ENCODE results near the gene PLEKHB2. TPM values are rescaled to one million over a fixed set of nuclear protein-coding genes. Genes with fewer than 3 reads are reported as not detected.

PLEKHB2 gene, protein sequence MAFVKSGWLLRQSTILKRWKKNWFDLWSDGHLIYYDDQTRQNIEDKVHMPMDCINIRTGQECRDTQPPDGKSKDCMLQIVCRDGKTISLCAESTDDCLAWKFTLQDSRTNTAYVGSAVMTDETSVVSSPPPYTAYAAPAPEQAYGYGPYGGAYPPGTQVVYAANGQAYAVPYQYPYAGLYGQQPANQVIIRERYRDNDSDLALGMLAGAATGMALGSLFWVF
- polyA plus RNA-seq (2013, experiment 1 of 2) = 30.4 TPM
- polyA plus RNA-seq (2013, experiment 2 of 2) = 31.1 TPM

DNA sequence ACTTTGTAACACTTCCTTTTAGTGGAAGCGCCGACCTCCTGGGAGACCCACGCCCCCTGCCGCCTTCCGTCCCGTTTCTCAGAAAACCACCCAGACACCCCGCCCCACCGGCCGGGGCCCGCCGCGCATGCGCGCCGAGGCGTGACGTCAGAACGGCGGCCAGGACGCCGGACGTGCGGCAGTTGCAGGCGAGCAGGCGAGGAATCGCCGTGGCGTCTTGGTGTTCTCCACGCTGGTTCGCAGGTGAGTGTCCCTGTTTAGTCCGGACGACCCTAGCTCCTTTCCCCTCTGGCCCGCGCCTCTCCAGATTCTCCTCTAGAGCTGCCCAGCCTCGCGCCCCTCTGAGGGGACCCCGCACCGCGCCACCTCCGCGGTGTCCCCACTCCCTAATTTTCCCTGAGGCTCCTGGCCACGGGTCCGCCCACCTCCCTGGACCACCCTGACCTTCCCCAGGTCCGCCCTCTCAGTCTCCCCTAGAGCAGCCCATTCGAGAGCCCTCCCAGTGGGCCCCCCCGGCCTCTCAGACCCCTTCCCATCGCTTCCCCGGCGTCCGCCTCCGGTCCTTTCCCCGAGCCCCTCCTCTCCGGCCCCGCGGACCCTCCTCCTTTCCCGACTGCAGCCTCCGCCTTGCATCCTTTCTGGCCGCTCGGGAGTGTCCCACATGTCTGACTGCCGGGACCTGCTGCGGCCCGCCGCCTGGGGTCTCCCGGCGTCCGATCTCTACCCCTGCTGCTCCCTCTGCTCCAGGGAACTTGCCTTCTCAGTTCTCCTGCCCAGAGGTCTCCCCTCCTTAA, at the start of gene PLEKHB2:
Gene PLEKHB2 (plus strand): TSS at position 181 of the 794 bp plus-strand sequence. CDS start 15,606 bp downstream, outside the sequence.
- Histone ChIP-seq H3K4ac (ENCODE audit: low read length) (no peak within 1 kb of the TSS), H2BK5ac (ENCODE audit: low read length) (no peak within 1 kb of the TSS), H3K79me1 (ENCODE audit: low read depth, low read length) (peaks cover 6% of the 10 kb centered on the region), H4K91ac (ENCODE audit: low read depth, low read length, poor library complexity) (no peak within 1 kb of the TSS), H3K4me2 (ENCODE audit: insufficient read depth, low read length, poor library complexity, severe bottlenecking) (peak within 1 kb of the TSS; percentile 70), H3K27ac (replicated peaks; ENCODE audit: low read length) (peak within 1 kb of the TSS; percentile 78), H2BK12ac (ENCODE audit: low read length) (no peak within 1 kb of the TSS), H3K4me1 (ENCODE audit: control insufficient read depth in 2 of 2, insufficient read depth in 1 of 2, low read depth in 1 of 2, low read length in 2 of 2) (peaks cover 3 to 6% of the 10 kb centered on the region in 2 donors), H3K23ac (ENCODE audit: low read depth, low read length, poor library complexity) (peak within 1 kb of the TSS; percentile 80), H3K14ac (ENCODE audit: low read length) (no peak within 1 kb of the TSS), H3K27me3 (ENCODE audit: control insufficient read depth in 3 of 3, insufficient read depth in 3 of 3, low read depth in 1 of 3, low read length in 3 of 3) (no peaks in the 10 kb centered on the region), H3K36me3 (replicated peaks in 1 of 2; ENCODE audit: control insufficient read depth in 2 of 2, insufficient read depth in 2 of 2, low read length in 2 of 2) (peaks cover 0 to 2% of the 10 kb centered on the region in 2 donors), H2AFZ (ENCODE audit: low read length) (peak within 1 kb of the TSS; percentile 94), H2BK15ac (ENCODE audit: low read length) (no peak within 1 kb of the TSS), H3K9me3 (replicated peaks in 1 of 2; ENCODE audit: control insufficient read depth in 2 of 2, insufficient read depth in 1 of 2, low read depth in 1 of 2, low read length in 2 of 2) (no peaks in the 10 kb centered on the region), H3K9ac (ENCODE audit: low read depth, low read length, poor library complexity) (peak within 1 kb of the TSS; percentile 89), H3K18ac (ENCODE audit: low read length) (peak within 1 kb of the TSS; percentile 98), H4K8ac (ENCODE audit: low read depth, low read length) (no peak within 1 kb of the TSS), H2AK5ac (ENCODE audit: low read depth, low read length) (no peak within 1 kb of the TSS), H3K4me3 (ENCODE audit: low read length in 2 of 2) (peak within 1 kb of the TSS; percentile 96), H2BK120ac (ENCODE audit: low read depth, low read length) (no peak within 1 kb of the TSS)
- no CpG with 5 or more reads among the region's 66 CpGs for WGBS, 2 donors (ENCODE audit: extremely low coverage in 2 of 2, insufficient read length in 2 of 2, insufficient replicate concordance in 1 of 2)
- peak; percentile 91 for DNase-seq (ENCODE audit: low spot score)

DNA sequence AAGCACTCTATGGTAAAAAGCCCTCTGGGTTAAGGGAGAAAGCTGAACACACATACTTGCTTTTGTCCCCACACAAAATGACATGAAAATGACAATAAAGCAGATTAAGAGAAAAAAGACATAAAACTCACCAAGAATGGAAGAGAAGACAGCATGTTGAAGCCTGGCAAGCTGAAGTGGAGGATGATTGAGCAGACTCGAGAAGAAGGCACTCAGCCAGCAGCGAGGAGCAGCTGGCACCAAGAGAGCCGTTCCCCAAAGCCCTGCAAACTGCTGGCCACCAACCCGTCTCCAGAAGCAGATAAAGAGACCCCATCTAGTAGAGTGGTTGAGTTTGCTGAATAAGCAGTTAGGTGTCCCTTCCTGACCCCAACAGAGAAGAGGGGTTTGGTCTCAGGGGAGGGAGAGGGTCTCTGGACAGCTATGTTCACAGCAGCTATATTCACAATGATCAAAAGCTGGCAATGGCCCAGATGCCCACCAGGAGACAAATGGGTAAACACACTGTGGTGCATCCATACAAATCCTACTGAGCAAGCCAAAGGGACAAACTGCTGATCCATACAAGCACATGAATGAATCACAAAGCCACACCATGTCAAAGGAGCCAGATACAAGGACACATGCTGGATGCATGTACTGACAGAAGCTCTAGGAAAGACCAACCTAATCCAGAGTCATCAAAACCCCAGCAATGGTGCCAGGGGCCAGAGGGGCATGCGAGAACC, 48.8 kb upstream of the PLEKHB2 start:
- H2AFZ ChIP-seq (ENCODE audit: low read length) = no peak overlapping the region
- DNase-seq (ENCODE audit: low spot score) = no peak

DNA sequence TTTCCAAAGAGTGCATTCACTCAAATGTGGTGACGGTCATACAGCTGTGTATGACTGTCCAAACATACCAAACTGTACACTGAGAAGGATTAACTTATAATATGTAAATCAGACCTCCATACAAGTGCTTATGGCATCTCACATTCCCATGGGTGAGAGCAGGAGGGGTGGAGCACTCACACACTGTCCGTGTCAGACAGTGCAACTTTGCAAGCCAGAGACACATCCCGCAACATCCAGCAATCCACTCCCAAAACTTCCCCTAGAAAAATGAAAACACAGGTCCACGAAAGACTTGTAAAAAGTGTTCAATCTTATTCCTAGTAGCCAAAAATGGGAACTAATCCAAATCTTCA, 48.2 kb upstream of the PLEKHB2 start:
- no peak overlapping the region for H2AK5ac ChIP-seq (ENCODE audit: low read depth, low read length)
- no peak overlapping the region for H3K27ac ChIP-seq (replicated peaks; ENCODE audit: low read length)
- WGBS, 2 donors (ENCODE audit: extremely low coverage in 2 of 2, insufficient read length in 2 of 2, insufficient replicate concordance in 1 of 2) = no CpG with 5 or more reads among the region's 4 CpGs

More for the DNA sequence above, 48.8 kb upstream of the PLEKHB2 start:
- Histone ChIP-seq H2BK120ac (ENCODE audit: low read depth, low read length) (no peak overlapping the region), H3K18ac (ENCODE audit: low read length) (no peak overlapping the region), H3K23ac (ENCODE audit: low read depth, low read length, poor library complexity) (no peak overlapping the region), H2AK5ac (ENCODE audit: low read depth, low read length) (no peak overlapping the region), H3K4ac (ENCODE audit: low read length) (no peak overlapping the region), H2BK5ac (ENCODE audit: low read length) (no peak overlapping the region), H3K4me1 (ENCODE audit: control insufficient read depth in 2 of 2, insufficient read depth in 1 of 2, low read depth in 1 of 2, low read length in 2 of 2) (peaks cover 0 to 1% of the 10 kb centered on the region in 2 donors), H3K27me3 (ENCODE audit: control insufficient read depth in 3 of 3, insufficient read depth in 3 of 3, low read depth in 1 of 3, low read length in 3 of 3) (no peaks in the 10 kb centered on the region), H3K79me1 (ENCODE audit: low read depth, low read length) (peaks cover 12% of the 10 kb centered on the region), H4K8ac (ENCODE audit: low read depth, low read length) (no peak overlapping the region), H3K9me3 (replicated peaks in 1 of 2; ENCODE audit: control insufficient read depth in 2 of 2, insufficient read depth in 1 of 2, low read depth in 1 of 2, low read length in 2 of 2) (no peaks in the 10 kb centered on the region), H2BK15ac (ENCODE audit: low read length) (no peak overlapping the region), H3K4me2 (ENCODE audit: insufficient read depth, low read length, poor library complexity, severe bottlenecking) (no peak overlapping the region), H3K9ac (ENCODE audit: low read depth, low read length, poor library complexity) (no peak overlapping the region), H3K14ac (ENCODE audit: low read length) (no peak overlapping the region), H3K27ac (replicated peaks; ENCODE audit: low read length) (no peak overlapping the region), H2BK12ac (ENCODE audit: low read length) (no peak overlapping the region), H3K4me3 (ENCODE audit: low read length in 2 of 2) (no peak overlapping the region), H3K36me3 (replicated peaks in 1 of 2; ENCODE audit: control insufficient read depth in 2 of 2, insufficient read depth in 2 of 2, low read length in 2 of 2) (peaks cover 48 to 96% of the 10 kb centered on the region in 2 donors), H4K91ac (ENCODE audit: low read depth, low read length, poor library complexity) (no peak overlapping the region)
- no CpG with 5 or more reads among the region's 5 CpGs for WGBS, 2 donors (ENCODE audit: extremely low coverage in 2 of 2, insufficient read length in 2 of 2, insufficient replicate concordance in 1 of 2)

More for the DNA sequence above, 48.2 kb upstream of the PLEKHB2 start:
- no peak overlapping the region for H2BK15ac ChIP-seq (ENCODE audit: low read length)
- H3K18ac ChIP-seq (ENCODE audit: low read length) = no peak overlapping the region
- H3K4me3 ChIP-seq (ENCODE audit: low read length in 2 of 2) = no peak overlapping the region
- H2BK5ac ChIP-seq (ENCODE audit: low read length) = no peak overlapping the region
- no peak overlapping the region for H3K4me2 ChIP-seq (ENCODE audit: insufficient read depth, low read length, poor library complexity, severe bottlenecking)
- no peak for DNase-seq (ENCODE audit: low spot score)
- no peak overlapping the region for H2BK120ac ChIP-seq (ENCODE audit: low read depth, low read length)
- peaks cover 0 to 1% of the 10 kb centered on the region in 2 donors for H3K4me1 ChIP-seq (ENCODE audit: control insufficient read depth in 2 of 2, insufficient read depth in 1 of 2, low read depth in 1 of 2, low read length in 2 of 2)
- H3K36me3 ChIP-seq (replicated peaks in 1 of 2; ENCODE audit: control insufficient read depth in 2 of 2, insufficient read depth in 2 of 2, low read length in 2 of 2) = peaks cover 46 to 96% of the 10 kb centered on the region in 2 donors
- no peaks in the 10 kb centered on the region for H3K9me3 ChIP-seq (replicated peaks in 1 of 2; ENCODE audit: control insufficient read depth in 2 of 2, insufficient read depth in 1 of 2, low read depth in 1 of 2, low read length in 2 of 2)
- H3K79me1 ChIP-seq (ENCODE audit: low read depth, low read length) = peaks cover 14% of the 10 kb centered on the region
- H2BK12ac ChIP-seq (ENCODE audit: low read length) = no peak overlapping the region
- no peak overlapping the region for H4K91ac ChIP-seq (ENCODE audit: low read depth, low read length, poor library complexity)
- H2AFZ ChIP-seq (ENCODE audit: low read length) = no peak overlapping the region
- no peak overlapping the region for H3K9ac ChIP-seq (ENCODE audit: low read depth, low read length, poor library complexity)
- H3K23ac ChIP-seq (ENCODE audit: low read depth, low read length, poor library complexity) = no peak overlapping the region
- H4K8ac ChIP-seq (ENCODE audit: low read depth, low read length) = no peak overlapping the region
- H3K27me3 ChIP-seq (ENCODE audit: control insufficient read depth in 3 of 3, insufficient read depth in 3 of 3, low read depth in 1 of 3, low read length in 3 of 3) = no peaks in the 10 kb centered on the region
- no peak overlapping the region for H3K4ac ChIP-seq (ENCODE audit: low read length)
- no peak overlapping the region for H3K14ac ChIP-seq (ENCODE audit: low read length)
